ENCODE data around the gene UCK2. TPM values are rescaled to one million over a fixed set of nuclear protein-coding genes. Genes with fewer than 3 reads are reported as not detected.

Gene UCK2
- total and polyA plus RNA-seq, 2 experiments from 2014 or later = 101 to 149 TPM

- no peaks in the 10 kb centered on the region for H3F3A ChIP-seq (replicated peaks; ENCODE audit: low read depth)
- ATAC-seq (no peak), DNase-seq (ENCODE audit: low spot score) (no peak)
- H3K27me3 ChIP-seq (ENCODE audit: insufficient read depth) = no peaks in the 10 kb centered on the region
- H3K27ac ChIP-seq (ENCODE audit: low read depth) = peak overlapping the region; percentile 39; the same call in 1 of the 2 replicates
- Mint-ChIP-seq H3K4me1 (peaks cover 82% of the 10 kb centered on the region), H3K27me3 (ENCODE audit: insufficient read depth, low read depth, poor library complexity) (peaks cover 11% of the 10 kb centered on the region), H3K4me3 (peak overlapping the region; percentile 54; the same call in 1 of the 3 replicates), H3K36me3 (ENCODE audit: low read depth) (peaks cover 13% of the 10 kb centered on the region), H3K9me3 (no peaks in the 10 kb centered on the region), H3K27ac (no peak overlapping the region; the same call in 1 of the 2 replicates)
- TF ChIP-seq CREB1 (CRISPR knock-in tag; IDR thresholded peaks at IDR 0.05; ENCODE audit: low read depth) (no peak), REST (IDR thresholded peaks at IDR 0.05; ENCODE audit: unreplicated experiment) (no peak), STAT1 (IDR thresholded peaks at IDR 0.05; ENCODE audit: unreplicated experiment) (no peak), EZH2phosphoT487 (IDR thresholded peaks at IDR 0.05; ENCODE audit: unreplicated experiment) (no peak), EZH2 (IDR thresholded peaks at IDR 0.05; ENCODE audit: low read depth, unreplicated experiment) (no peak), JUNB (IDR thresholded peaks at IDR 0.05; ENCODE audit: unreplicated experiment) (no peak)
- TF ChIP-seq, protein P1, sequence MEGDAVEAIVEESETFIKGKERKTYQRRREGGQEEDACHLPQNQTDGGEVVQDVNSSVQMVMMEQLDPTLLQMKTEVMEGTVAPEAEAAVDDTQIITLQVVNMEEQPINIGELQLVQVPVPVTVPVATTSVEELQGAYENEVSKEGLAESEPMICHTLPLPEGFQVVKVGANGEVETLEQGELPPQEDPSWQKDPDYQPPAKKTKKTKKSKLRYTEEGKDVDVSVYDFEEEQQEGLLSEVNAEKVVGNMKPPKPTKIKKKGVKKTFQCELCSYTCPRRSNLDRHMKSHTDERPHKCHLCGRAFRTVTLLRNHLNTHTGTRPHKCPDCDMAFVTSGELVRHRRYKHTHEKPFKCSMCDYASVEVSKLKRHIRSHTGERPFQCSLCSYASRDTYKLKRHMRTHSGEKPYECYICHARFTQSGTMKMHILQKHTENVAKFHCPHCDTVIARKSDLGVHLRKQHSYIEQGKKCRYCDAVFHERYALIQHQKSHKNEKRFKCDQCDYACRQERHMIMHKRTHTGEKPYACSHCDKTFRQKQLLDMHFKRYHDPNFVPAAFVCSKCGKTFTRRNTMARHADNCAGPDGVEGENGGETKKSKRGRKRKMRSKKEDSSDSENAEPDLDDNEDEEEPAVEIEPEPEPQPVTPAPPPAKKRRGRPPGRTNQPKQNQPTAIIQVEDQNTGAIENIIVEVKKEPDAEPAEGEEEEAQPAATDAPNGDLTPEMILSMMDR (conservative IDR thresholded peaks at IDR 0.05; ENCODE audit: low read depth in 2 of 2) = no peak
- TF ChIP-seq, protein P2, sequence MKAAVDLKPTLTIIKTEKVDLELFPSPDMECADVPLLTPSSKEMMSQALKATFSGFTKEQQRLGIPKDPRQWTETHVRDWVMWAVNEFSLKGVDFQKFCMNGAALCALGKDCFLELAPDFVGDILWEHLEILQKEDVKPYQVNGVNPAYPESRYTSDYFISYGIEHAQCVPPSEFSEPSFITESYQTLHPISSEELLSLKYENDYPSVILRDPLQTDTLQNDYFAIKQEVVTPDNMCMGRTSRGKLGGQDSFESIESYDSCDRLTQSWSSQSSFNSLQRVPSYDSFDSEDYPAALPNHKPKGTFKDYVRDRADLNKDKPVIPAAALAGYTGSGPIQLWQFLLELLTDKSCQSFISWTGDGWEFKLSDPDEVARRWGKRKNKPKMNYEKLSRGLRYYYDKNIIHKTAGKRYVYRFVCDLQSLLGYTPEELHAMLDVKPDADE (IDR thresholded peaks at IDR 0.05) = no peak
- TF ChIP-seq, protein P3, sequence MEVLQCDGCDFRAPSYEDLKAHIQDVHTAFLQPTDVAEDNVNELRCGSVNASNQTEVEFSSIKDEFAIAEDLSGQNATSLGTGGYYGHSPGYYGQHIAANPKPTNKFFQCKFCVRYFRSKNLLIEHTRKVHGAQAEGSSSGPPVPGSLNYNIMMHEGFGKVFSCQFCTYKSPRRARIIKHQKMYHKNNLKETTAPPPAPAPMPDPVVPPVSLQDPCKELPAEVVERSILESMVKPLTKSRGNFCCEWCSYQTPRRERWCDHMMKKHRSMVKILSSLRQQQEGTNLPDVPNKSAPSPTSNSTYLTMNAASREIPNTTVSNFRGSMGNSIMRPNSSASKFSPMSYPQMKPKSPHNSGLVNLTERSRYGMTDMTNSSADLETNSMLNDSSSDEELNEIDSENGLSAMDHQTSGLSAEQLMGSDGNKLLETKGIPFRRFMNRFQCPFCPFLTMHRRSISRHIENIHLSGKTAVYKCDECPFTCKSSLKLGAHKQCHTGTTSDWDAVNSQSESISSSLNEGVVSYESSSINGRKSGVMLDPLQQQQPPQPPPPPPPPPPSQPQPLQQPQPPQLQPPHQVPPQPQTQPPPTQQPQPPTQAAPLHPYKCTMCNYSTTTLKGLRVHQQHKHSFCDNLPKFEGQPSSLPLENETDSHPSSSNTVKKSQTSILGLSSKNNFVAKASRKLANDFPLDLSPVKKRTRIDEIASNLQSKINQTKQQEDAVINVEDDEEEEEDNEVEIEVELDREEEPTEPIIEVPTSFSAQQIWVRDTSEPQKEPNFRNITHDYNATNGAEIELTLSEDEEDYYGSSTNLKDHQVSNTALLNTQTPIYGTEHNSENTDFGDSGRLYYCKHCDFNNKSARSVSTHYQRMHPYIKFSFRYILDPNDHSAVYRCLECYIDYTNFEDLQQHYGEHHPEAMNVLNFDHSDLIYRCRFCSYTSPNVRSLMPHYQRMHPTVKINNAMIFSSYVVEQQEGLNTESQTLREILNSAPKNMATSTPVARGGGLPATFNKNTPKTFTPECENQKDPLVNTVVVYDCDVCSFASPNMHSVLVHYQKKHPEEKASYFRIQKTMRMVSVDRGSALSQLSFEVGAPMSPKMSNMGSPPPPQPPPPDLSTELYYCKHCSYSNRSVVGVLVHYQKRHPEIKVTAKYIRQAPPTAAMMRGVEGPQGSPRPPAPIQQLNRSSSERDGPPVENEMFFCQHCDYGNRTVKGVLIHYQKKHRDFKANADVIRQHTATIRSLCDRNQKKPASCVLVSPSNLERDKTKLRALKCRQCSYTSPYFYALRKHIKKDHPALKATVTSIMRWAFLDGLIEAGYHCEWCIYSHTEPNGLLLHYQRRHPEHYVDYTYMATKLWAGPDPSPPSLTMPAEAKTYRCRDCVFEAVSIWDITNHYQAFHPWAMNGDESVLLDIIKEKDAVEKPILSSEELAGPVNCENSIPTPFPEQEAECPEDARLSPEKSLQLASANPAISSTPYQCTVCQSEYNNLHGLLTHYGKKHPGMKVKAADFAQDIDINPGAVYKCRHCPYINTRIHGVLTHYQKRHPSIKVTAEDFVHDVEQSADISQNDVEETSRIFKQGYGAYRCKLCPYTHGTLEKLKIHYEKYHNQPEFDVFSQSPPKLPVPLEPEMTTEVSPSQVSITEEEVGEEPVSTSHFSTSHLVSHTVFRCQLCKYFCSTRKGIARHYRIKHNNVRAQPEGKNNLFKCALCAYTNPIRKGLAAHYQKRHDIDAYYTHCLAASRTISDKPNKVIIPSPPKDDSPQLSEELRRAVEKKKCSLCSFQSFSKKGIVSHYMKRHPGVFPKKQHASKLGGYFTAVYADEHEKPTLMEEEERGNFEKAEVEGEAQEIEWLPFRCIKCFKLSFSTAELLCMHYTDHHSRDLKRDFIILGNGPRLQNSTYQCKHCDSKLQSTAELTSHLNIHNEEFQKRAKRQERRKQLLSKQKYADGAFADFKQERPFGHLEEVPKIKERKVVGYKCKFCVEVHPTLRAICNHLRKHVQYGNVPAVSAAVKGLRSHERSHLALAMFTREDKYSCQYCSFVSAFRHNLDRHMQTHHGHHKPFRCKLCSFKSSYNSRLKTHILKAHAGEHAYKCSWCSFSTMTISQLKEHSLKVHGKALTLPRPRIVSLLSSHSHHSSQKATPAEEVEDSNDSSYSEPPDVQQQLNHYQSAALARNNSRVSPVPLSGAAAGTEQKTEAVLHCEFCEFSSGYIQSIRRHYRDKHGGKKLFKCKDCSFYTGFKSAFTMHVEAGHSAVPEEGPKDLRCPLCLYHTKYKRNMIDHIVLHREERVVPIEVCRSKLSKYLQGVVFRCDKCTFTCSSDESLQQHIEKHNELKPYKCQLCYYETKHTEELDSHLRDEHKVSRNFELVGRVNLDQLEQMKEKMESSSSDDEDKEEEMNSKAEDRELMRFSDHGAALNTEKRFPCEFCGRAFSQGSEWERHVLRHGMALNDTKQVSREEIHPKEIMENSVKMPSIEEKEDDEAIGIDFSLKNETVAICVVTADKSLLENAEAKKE (CRISPR knock-in tag; IDR thresholded peaks at IDR 0.05) = no peak
- peak overlapping the region; percentile 39 for H3K4me3 ChIP-seq
- H3K79me2 ChIP-seq (replicated peaks; ENCODE audit: insufficient read depth) = peaks cover 100% of the 10 kb centered on the region
- peak overlapping the region; percentile 74 for H3K4me2 ChIP-seq
- H3K4me1 ChIP-seq (ENCODE audit: insufficient read depth) = peaks cover 86% of the 10 kb centered on the region
- H3K9me2 ChIP-seq (ENCODE audit: insufficient read depth) = no peaks in the 10 kb centered on the region
- H4K20me1 ChIP-seq (replicated peaks; ENCODE audit: insufficient read depth) = peaks cover 89% of the 10 kb centered on the region
- H2AFZ ChIP-seq = no peak overlapping the region
- no peaks in the 10 kb centered on the region for H3K36me3 ChIP-seq (ENCODE audit: insufficient read depth)
These were observed 28.6 kb downstream of the UCK2 start for GRCh38 chr1:165856021-165856420.
